GM18505 (cell line): ENCODE data around the gene DEPDC1.

Experiments used
- ATAC-seq: cut with Tn5 transposase; IDR thresholded peaks from one replicate; pipeline ENCODE4 v1.9.1; 2021; ENCODE audit not compliant: unreplicated experiment
- POLR2A ChIP-seq: IDR thresholded peaks from 4 replicates; pipeline ENCODE4 v1.6.1; 2011; ENCODE audit warnings: borderline replicate concordance; ENCODE audit not compliant: insufficient read depth, insufficient read length; ENCODE audit errors: extremely low read depth

DEPDC1 gene, protein sequence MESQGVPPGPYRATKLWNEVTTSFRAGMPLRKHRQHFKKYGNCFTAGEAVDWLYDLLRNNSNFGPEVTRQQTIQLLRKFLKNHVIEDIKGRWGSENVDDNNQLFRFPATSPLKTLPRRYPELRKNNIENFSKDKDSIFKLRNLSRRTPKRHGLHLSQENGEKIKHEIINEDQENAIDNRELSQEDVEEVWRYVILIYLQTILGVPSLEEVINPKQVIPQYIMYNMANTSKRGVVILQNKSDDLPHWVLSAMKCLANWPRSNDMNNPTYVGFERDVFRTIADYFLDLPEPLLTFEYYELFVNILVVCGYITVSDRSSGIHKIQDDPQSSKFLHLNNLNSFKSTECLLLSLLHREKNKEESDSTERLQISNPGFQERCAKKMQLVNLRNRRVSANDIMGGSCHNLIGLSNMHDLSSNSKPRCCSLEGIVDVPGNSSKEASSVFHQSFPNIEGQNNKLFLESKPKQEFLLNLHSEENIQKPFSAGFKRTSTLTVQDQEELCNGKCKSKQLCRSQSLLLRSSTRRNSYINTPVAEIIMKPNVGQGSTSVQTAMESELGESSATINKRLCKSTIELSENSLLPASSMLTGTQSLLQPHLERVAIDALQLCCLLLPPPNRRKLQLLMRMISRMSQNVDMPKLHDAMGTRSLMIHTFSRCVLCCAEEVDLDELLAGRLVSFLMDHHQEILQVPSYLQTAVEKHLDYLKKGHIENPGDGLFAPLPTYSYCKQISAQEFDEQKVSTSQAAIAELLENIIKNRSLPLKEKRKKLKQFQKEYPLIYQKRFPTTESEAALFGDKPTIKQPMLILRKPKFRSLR

DNA sequence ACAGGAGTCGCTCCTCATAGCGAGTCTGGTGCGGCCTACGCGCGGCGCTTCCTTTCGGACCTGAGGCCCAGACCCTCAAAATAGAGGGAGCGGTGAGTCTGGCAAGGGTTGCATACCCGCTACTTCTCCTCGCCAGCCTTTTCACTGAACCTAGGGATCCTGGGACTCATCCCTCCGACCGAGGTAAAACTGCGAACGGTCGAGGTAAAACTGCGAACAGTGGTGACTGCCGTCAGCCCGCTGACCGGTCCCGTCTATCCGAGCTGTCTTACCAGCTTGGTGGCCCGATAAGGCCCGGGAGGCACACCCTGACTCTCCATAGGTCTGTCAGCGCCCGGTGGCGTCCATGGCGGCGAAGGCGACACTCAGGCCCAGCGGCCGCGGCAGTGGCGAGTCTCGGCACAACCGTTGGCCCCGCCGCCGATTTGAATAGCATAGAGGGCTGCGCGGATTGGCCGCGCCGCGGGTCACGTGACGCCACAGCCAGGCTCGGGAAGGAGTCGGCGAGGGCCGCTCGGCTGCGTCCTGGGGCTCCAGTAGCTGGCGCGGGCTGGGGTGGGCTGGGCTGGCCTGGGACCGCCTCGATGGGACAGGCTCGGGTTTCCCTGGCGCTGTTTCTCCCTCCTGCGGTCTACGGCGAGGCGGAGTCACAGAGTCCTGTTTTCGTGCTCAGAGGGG lies at the start of gene DEPDC1:
DEPDC1 (minus strand) TSS at position 403 of the 678 bp plus-strand sequence; CDS start at position 320, 83 bp downstream.
- peak; percentile 96 for ATAC-seq
- peak; percentile 73 for TF ChIP-seq POLR2A

DNA sequence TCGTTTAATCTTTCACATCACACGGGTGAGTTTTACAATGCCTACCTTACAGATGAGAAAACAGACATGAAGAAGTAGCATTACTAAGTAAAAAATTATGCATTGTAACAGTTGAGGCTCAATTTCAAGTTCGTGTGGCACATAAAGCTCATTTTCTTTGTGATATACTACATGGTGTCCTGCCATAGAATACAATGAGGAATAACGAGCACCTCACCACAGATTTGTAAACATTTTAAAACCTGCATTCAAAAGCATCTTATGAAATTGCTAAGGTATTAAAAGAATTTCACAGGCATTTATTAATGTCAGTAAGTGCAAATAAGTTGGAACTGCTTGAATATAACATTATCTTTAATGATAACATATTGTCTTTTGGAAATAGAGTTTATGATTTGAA lies 47.8 kb upstream of the DEPDC1 start:
- no peak for TF ChIP-seq POLR2A
- no peak for ATAC-seq

DNA sequence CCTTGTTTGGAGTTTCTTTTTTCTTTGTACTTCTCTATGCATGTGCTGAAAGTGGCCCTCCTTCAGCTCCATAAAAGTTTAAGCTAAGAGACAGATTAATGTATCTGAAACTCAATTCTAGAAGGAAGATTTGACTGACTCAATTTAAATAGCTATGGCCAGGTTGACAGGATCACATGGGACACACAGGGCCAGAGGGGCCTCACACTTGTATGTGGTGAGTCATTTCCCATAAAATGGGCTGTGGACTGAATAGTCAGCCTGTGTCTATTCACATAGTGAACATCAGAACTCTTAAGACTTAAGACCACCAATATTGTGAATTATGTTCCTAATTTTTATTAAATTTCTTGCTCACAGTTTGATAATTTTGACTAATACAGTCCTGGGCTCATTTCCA lies 45.7 kb upstream of the DEPDC1 start:
- ATAC-seq = no peak
- TF ChIP-seq POLR2A = no peak

DNA sequence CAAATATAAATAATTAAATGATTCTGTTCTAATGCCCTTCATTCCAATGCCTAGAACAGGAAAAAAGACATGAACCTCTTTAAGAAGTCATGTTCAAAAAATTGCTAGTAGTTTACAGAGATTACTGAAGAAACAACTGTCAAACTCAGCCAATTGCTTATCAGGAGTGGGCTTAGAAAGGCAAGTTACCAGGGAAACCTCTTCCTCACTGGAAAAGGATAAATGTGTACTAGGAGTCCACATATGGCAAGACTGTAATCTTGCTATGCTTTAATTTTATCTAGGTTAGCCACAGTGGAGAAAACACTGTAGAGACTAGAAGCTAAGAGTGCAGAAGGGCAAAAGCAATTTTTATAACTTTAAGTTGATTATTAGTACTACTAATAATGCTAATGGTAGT lies 42.1 kb upstream of the DEPDC1 start:
- no peak for TF ChIP-seq POLR2A
- no peak for ATAC-seq

DNA sequence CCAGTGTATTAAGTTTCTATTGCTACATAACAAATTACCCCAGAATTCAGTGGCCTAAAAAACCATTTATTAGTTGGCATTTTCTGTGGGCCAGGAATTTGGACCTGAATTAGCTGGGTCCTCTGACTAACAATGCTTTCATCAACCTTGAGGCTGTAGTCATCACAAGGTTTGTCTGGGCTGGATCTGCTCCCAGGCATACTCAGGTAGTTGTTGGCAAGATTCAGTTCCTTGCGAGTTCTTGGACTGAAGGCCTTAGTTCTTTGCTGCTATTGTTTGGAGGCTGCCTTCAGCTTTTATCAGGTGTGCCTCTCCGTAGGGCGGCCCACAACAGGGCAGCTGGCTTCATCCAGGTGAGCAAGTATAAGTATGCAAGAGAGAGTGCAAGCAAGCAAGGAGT lies 31.4 kb upstream of the DEPDC1 start:
- no peak for TF ChIP-seq POLR2A
- no peak for ATAC-seq

DNA sequence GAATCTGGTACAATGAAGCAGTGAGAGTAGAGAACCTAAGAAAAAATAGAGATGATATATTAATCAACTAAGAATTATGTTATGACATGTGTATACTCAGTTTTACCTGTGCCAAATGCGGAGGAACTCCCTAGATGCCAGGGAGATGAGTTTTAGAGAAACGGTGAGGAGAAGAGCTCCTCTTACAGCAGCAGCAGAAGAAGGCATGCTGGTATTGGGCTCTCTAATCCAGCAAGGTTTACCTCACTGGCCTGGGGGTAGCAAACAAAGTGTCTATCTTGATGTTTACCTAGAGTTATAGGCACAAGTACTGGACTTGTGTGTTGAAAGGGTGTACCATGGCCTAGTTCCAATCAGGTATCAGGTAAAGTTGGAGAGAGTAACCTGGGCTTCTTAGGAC lies 28.9 kb upstream of the DEPDC1 start:
- no peak for ATAC-seq
- no peak for TF ChIP-seq POLR2A

DNA sequence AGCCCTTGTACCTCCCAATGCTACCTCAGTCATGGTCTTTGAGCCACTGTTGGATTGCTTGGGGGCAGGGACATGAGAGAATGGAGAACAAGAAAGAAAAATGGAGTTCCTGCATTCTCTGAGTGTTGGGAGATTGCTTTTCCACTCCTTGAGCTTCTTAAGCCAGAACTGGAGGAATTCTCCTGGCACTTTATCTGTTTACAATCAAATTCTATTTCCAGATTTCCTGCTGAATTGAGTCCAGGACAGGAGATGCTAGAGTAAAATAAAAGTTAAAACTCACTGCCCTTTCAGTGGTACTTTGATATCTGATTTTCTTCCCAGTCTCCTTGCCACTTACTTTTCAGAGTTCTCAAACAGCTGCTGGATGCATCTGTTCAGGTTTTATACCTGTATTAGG lies 24.4 kb upstream of the DEPDC1 start:
- ATAC-seq = no peak
- TF ChIP-seq POLR2A = no peak

DNA sequence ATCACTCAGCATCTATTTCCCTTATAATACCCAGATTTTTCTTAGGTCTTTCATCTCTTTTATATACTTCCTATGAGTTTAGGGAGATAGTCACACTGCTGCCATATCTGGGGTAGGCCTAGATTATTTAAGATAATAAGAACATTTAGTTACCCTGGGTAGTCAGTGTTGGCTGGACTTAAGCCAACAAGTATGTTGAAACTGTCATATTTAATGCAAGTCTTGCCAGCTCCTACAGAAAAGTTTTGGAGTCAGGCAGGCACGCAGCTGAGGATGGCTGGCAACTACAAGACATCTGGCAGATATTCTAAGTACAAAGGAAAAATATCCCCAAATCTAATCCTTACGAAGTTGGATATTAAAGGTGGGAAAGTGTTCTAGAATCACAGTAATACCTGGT lies 19.2 kb upstream of the DEPDC1 start:
- ATAC-seq = no peak
- TF ChIP-seq POLR2A = no peak

DNA sequence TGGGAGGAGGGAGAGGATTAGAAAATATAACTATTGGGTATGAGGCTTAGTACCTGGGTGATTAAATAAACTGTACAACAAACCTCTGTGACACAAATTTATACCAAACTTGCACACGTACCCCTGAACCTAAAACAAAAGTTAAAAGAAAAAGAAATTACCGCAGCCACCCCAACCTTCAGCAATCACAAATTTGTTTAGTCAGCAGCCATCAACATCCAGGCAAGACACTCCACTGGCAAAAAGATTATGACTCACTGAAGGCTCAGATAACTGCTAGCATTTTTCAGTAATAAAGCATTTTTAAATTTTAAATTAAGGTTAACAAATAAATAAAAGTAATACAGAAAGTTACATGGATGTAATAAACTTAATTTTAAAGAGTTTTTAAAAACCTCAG lies 14.4 kb upstream of the DEPDC1 start:
- no peak for ATAC-seq
- no peak for TF ChIP-seq POLR2A

DNA sequence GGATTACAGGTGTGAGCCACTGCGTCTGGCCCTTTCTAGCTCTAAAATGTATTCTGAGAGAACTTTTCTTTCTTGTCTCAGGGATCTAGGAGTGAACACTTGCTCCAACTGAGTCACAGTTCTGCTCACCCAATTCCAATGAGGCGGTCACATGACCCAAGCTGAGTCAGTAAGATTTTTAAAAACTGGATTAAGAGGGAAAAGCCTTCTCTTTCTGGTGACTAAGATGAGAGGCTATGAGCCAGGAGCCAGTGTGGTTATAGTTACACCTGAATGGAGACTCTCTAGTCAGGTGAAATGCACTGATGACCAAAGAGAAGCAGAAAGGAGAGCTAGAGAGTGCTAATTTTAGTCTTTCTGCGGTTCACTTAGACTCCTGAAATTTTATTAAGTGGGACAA lies 9.5 kb upstream of the DEPDC1 start:
- ATAC-seq = no peak

DNA sequence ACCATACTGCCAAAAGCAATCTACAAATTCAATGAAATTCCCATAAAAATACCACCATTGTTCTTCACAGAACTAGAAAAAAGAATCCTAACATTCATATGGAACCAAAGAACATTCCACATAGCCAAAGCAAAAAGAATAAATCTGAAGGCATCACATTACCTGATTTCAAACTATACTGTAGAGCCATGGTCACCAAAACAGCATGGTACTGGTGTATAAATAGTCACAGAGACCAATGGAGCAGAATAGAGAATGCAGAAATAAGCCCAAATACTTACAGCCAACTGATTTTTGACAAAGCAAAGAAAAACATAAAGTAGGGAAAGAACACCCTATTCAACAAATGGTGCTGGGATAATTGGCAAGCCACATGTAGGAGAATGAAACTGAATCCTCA lies 6.2 kb upstream of the DEPDC1 start:
- no peak for ATAC-seq
- TF ChIP-seq POLR2A = no peak

More for the DNA sequence above, 9.5 kb upstream of the DEPDC1 start:
- no peak for TF ChIP-seq POLR2A

DNA sequence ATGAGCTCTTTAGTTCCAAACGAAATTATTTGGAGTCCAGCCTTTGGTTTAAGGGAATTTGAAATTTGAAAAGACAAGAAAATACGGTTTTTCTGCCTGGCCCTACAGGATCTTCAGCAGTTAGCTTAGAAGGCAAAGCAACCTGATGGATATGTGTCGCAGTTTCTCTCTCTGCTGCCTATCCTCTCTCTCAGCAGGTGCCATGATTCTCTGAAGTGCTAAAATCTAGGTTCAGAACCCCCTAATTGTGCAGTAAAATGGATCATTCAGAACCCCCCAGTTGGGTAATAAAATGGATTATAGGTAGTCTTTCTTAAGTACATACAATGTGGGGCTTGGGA lies 446 bp upstream of the DEPDC1 start:
- ATAC-seq = peak; percentile 5
- no peak for TF ChIP-seq POLR2A

DNA sequence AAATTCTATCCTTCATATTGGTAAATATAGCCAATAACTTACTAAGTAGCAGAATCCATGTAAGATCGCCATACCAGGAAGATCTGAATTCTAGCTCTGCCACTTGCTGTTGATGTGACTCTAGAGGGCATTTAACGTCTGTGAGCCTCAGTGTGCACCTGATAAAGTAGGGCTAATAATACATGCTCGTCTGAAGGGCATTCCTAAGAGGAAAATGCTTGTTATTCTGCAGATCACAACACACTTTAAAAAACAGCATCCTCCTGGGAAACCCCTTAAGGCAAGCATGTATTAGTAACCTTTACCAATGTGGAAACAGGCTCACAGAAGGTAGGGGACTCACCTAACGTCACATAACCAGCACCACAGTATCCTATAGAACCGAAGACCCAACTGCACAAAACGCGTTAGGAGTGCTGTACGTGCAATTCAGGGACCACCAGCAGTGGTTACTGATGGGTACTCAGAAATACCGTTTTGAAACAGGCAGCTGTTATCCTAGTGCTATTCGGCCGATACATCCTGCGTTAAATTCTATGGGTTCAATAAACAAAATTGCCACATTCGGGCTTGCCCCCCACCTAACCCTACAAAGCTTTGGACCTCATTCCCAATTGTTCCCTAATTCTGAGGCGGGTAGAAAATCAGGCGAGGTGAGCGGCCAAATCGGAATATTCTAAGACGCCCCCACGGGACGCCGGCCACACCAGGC lies 758 bp downstream of the DEPDC1 start:
- peak; percentile 15 for ATAC-seq
- no peak for TF ChIP-seq POLR2A
